ENCODE data around the gene LRRC4C. TPM values are rescaled to one million over a fixed set of nuclear protein-coding genes. Genes with fewer than 3 reads are reported as not detected.

LRRC4C gene
- total RNA-seq, 1 experiment from 2014 or later, result 0.72 TPM

DNA sequence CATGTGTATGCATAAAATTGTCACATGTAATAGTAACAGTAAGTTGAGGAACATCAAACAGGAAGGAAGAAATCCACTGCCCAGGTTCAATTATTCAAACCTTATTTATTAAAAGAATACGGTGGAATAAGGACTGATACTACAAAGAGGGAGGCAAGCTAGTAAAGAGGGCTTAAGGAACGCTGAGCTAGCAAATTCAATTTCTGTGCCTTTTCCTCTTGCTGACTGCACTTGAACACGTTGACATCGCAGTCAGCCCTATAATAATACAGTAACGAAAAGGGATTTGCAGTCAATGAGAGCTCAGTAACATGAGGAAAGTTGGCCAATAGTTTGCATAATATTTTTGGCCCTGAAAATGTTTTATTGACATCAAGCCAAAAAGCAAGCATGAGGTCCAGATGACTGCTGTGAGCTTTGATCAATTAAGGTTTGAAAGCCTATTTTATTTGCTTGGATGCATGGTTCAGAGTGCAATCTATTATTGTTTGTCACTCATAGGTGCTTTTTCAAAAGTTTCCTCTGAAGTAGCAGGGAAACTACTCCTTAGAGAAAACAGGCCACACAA, 861.8 kb downstream of the LRRC4C start:
- no peak overlapping the region for H3K4me3 Mint-ChIP-seq
- TF ChIP-seq, protein P1, sequence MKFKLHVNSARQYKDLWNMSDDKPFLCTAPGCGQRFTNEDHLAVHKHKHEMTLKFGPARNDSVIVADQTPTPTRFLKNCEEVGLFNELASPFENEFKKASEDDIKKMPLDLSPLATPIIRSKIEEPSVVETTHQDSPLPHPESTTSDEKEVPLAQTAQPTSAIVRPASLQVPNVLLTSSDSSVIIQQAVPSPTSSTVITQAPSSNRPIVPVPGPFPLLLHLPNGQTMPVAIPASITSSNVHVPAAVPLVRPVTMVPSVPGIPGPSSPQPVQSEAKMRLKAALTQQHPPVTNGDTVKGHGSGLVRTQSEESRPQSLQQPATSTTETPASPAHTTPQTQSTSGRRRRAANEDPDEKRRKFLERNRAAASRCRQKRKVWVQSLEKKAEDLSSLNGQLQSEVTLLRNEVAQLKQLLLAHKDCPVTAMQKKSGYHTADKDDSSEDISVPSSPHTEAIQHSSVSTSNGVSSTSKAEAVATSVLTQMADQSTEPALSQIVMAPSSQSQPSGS (CRISPR knock-in tag; IDR thresholded peaks at IDR 0.05; ENCODE audit: borderline replicate concordance, low read depth), result no peak
- no peak for TF ChIP-seq ZNF416 (CRISPR knock-in tag; IDR thresholded peaks at IDR 0.05)
- TF ChIP-seq, protein P2, sequence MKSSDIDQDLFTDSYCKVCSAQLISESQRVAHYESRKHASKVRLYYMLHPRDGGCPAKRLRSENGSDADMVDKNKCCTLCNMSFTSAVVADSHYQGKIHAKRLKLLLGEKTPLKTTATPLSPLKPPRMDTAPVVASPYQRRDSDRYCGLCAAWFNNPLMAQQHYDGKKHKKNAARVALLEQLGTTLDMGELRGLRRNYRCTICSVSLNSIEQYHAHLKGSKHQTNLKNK (CRISPR knock-in tag; IDR thresholded peaks at IDR 0.05), result no peak
- ChIA-PET CTCF (no interaction called here), POLR2A (no interaction called here)
- no peaks in the 10 kb centered on the region for H3K27me3 Mint-ChIP-seq (ENCODE audit: low read depth)
- DNase-seq (ENCODE audit: low spot score) (no peak), ATAC-seq (no peak)
- H3K36me3 Mint-ChIP-seq, result no peaks in the 10 kb centered on the region
- H3K9me3 Mint-ChIP-seq, result no peaks in the 10 kb centered on the region
- no peak overlapping the region for H3K27ac Mint-ChIP-seq
- H3K4me1 Mint-ChIP-seq, result peaks cover 9% of the 10 kb centered on the region

DNA sequence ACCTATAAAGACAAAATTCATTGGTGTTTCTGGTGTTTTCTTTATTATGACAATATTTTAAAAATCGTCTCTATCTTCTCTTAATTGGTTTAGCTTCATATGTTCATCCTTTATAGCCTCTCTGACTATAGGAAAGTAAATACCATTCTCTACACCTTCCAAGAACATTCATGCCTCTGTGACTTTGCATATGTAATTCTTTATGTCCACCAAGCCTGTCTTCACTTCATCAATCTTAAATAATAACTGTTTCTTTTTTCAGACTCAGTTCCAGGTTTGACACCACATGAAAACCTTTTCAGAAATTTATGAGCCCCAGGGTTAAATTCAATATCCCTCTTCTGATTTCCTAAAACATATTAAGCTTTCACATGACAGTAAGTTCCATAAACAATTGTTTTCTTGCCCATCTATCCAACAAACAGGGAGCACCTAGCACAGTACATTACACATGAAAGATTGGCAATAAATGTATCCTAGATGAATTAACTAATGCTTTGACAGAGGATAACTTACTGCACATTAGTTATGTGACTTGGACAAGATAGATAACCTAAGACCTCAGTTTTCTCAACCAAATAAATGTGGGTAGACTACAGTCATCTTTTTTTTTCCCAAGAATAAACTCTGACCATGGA, 886.1 kb downstream of the LRRC4C start:
- ATAC-seq (no peak), DNase-seq (ENCODE audit: low spot score) (no peak)
- no peaks in the 10 kb centered on the region for H3K27me3 Mint-ChIP-seq (ENCODE audit: low read depth)
- ChIA-PET POLR2A (no interaction called here), CTCF (no interaction called here)
- no peak overlapping the region for H3K4me3 Mint-ChIP-seq
- H3K4me1 Mint-ChIP-seq, result no peaks in the 10 kb centered on the region
- no peaks in the 10 kb centered on the region for H3K36me3 Mint-ChIP-seq
- H3K27ac Mint-ChIP-seq, result no peak overlapping the region
- TF ChIP-seq, protein P3, sequence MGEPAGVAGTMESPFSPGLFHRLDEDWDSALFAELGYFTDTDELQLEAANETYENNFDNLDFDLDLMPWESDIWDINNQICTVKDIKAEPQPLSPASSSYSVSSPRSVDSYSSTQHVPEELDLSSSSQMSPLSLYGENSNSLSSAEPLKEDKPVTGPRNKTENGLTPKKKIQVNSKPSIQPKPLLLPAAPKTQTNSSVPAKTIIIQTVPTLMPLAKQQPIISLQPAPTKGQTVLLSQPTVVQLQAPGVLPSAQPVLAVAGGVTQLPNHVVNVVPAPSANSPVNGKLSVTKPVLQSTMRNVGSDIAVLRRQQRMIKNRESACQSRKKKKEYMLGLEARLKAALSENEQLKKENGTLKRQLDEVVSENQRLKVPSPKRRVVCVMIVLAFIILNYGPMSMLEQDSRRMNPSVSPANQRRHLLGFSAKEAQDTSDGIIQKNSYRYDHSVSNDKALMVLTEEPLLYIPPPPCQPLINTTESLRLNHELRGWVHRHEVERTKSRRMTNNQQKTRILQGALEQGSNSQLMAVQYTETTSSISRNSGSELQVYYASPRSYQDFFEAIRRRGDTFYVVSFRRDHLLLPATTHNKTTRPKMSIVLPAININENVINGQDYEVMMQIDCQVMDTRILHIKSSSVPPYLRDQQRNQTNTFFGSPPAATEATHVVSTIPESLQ (CRISPR knock-in tag; IDR thresholded peaks at IDR 0.05), result no peak
- TF ChIP-seq SMAD3 (CRISPR knock-in tag; IDR thresholded peaks at IDR 0.05; ENCODE audit: borderline replicate concordance) (no peak), KAT7 (CRISPR knock-in tag; IDR thresholded peaks at IDR 0.05; ENCODE audit: borderline replicate concordance) (no peak), CREM (CRISPR knock-in tag; IDR thresholded peaks at IDR 0.05) (no peak), ESRRA (CRISPR knock-in tag; IDR thresholded peaks at IDR 0.05; ENCODE audit: borderline replicate concordance) (no peak), EMX1 (CRISPR knock-in tag; IDR thresholded peaks at IDR 0.05) (no peak), NFE2L1 (CRISPR knock-in tag; IDR thresholded peaks at IDR 0.05) (no peak)
- TF ChIP-seq, protein P4, sequence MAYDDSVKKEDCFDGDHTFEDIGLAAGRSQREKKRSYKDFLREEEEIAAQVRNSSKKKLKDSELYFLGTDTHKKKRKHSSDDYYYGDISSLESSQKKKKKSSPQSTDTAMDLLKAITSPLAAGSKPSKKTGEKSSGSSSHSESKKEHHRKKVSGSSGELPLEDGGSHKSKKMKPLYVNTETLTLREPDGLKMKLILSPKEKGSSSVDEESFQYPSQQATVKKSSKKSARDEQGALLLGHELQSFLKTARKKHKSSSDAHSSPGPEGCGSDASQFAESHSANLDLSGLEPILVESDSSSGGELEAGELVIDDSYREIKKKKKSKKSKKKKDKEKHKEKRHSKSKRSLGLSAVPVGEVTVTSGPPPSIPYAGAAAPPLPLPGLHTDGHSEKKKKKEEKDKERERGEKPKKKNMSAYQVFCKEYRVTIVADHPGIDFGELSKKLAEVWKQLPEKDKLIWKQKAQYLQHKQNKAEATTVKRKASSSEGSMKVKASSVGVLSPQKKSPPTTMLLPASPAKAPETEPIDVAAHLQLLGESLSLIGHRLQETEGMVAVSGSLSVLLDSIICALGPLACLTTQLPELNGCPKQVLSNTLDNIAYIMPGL (CRISPR knock-in tag; IDR thresholded peaks at IDR 0.05), result no peak
- TF ChIP-seq, protein P5, sequence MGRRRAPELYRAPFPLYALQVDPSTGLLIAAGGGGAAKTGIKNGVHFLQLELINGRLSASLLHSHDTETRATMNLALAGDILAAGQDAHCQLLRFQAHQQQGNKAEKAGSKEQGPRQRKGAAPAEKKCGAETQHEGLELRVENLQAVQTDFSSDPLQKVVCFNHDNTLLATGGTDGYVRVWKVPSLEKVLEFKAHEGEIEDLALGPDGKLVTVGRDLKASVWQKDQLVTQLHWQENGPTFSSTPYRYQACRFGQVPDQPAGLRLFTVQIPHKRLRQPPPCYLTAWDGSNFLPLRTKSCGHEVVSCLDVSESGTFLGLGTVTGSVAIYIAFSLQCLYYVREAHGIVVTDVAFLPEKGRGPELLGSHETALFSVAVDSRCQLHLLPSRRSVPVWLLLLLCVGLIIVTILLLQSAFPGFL (CRISPR knock-in tag; IDR thresholded peaks at IDR 0.05; ENCODE audit: borderline replicate concordance), result no peak
- TF ChIP-seq, protein P6, sequence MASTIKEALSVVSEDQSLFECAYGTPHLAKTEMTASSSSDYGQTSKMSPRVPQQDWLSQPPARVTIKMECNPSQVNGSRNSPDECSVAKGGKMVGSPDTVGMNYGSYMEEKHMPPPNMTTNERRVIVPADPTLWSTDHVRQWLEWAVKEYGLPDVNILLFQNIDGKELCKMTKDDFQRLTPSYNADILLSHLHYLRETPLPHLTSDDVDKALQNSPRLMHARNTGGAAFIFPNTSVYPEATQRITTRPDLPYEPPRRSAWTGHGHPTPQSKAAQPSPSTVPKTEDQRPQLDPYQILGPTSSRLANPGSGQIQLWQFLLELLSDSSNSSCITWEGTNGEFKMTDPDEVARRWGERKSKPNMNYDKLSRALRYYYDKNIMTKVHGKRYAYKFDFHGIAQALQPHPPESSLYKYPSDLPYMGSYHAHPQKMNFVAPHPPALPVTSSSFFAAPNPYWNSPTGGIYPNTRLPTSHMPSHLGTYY (CRISPR knock-in tag; IDR thresholded peaks at IDR 0.05), result no peak
- H3K9me3 Mint-ChIP-seq, result no peaks in the 10 kb centered on the region
